Smooth muscle cell (in vitro differentiated cells): Measurements from ENCODE around the gene NTM. TPM values are rescaled to one million over a fixed set of nuclear protein-coding genes. Genes with fewer than 3 reads are reported as not detected.
A peak's percentile ranks its signal among the peaks of the same experiment; 100 is the strongest.

Source experiments
- DNase-seq: peaks from one replicate; lab custom pipeline; 2025; ENCODE audit not compliant: unreplicated experiment; lab: John Stamatoyannopoulos, UW
- H2AFZ ChIP-seq: fragments of 200-600 bp; sonication (generic); 2 replicates; pipeline ENCODE4 v1.6.0; 2016; ENCODE audit warnings: antibody characterized with exemption, low read depth, mild to moderate bottlenecking
- H3F3A ChIP-seq: fragments of 200-600 bp; sonication (generic); 2 replicates; pipeline ENCODE4 v1.6.0; 2017; ENCODE audit warnings: antibody characterized with exemption, low read depth
- H3K27ac ChIP-seq: fragments of 200-600 bp; sonication (generic); 2 replicates; pipeline ENCODE4 v1.5.1; 2016; ENCODE audit warnings: low read depth, mild to moderate bottlenecking
- H3K27me3 ChIP-seq: fragments of 200-600 bp; sonication (generic); 2 replicates; pipeline ENCODE4 v1.6.1; 2016; ENCODE audit warnings: low read depth, mild to moderate bottlenecking
- H3K36me3 ChIP-seq: fragments of 200-600 bp; sonication (generic); 2 replicates; pipeline ENCODE4 v1.5.1; 2016; ENCODE audit warnings: low read depth
- H3K4me1 ChIP-seq: fragments of 200-600 bp; sonication (generic); 2 replicates; pipeline ENCODE4 v1.5.1; 2016; ENCODE audit warnings: low read depth
- H3K4me2 ChIP-seq: fragments of 200-600 bp; sonication (generic); 2 replicates; pipeline ENCODE4 v1.6.0; 2016; ENCODE audit warnings: mild to moderate bottlenecking
- H3K4me3 ChIP-seq: fragments of 200-600 bp; sonication (generic); 2 replicates; pipeline ENCODE4 v1.5.1; 2016; ENCODE audit warnings: mild to moderate bottlenecking
- H3K79me2 ChIP-seq: fragments of 200-600 bp; sonication (generic); 2 replicates; pipeline ENCODE4 v1.6.0; 2016; ENCODE audit warnings: low read depth, mild to moderate bottlenecking
- H3K9ac ChIP-seq: fragments of 200-600 bp; sonication (generic); 2 replicates; pipeline ENCODE4 v1.6.0; 2016; ENCODE audit warnings: low read depth
- H3K9me3 ChIP-seq: fragments of 200-600 bp; sonication (generic); replicated peaks from 2 replicates; pipeline ENCODE4 v1.5.1; 2016; ENCODE audit warnings: low read depth
- H4K20me1 ChIP-seq: fragments of 200-600 bp; sonication (generic); 2 replicates; pipeline ENCODE4 v1.6.0; 2016; ENCODE audit warnings: low read depth
- CTCF ChIP-seq: fragments of 200-600 bp; sonication (generic); IDR thresholded peaks from 2 replicates; pipeline ENCODE4 v1.5.1; 2017; ENCODE audit warnings: borderline replicate concordance, mild to moderate bottlenecking, antibody characterized with exemption; ENCODE audit not compliant: insufficient read depth, poor library complexity, severe bottlenecking
- WGBS: methylation state at CpG from one replicate; pipeline ENCODE4 v1.1.7; 2016; ENCODE audit warnings: low lambda C conversion rate; 5-methylcytosine and 5-hydroxymethylcytosine counted together
- polyA plus RNA-seq: library from polyadenylated mRNA; unstranded; fragments of >200 nt; fragmentation: Nextera tagmentation; extraction: Ambion mirVana; gene quantifications from 2 replicates; pipeline ENCODE4 v1.2.1, GENCODE V29; 2016
- total RNA-seq: library from RNA; depleted of rRNA; stranded (reverse); fragments of >200 nt; gene quantifications from 2 replicates; pipeline ENCODE4 v1.2.3, GENCODE V29; 2014

The NTM gene
- total and polyA plus RNA-seq, 2 experiments from 2014 or later = 68.9 to 123 TPM

DNA sequence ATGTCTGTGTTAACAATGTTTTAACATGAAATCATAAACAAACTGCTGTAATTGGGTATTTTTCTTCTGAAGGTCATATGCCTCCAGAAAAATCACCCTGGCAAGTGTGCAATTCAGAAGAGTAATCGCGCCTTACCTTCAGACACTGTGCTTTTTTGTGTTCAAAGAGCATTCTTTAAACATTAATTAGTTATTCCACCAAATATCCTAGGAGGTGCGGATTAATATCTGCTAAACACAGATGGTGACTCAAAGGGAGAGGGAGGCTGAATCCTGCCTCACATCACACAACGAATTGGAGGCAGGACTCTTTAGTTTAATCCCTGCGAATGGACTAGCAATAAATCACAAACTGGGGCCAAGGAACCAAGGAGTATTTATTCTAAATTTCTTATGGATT, 213.0 kb downstream of the NTM start:
- Histone ChIP-seq H3K36me3 (no peaks in the 10 kb centered on the region), H3K4me1 (no peaks in the 10 kb centered on the region), H3F3A (no peaks in the 10 kb centered on the region), H4K20me1 (no peaks in the 10 kb centered on the region), H3K9me3 (no peaks in the 10 kb centered on the region), H3K79me2 (no peaks in the 10 kb centered on the region), H3K9ac (no peak overlapping the region), H3K27ac (no peak overlapping the region), H3K4me2 (no peak overlapping the region), H3K27me3 (peaks cover 2% of the 10 kb centered on the region), H2AFZ (no peak overlapping the region), H3K4me3 (no peak overlapping the region)
- DNase-seq = no peak
- WGBS = 76% methylated on average over 5 of the region's 5 CpGs
- TF ChIP-seq CTCF = no peak

DNA sequence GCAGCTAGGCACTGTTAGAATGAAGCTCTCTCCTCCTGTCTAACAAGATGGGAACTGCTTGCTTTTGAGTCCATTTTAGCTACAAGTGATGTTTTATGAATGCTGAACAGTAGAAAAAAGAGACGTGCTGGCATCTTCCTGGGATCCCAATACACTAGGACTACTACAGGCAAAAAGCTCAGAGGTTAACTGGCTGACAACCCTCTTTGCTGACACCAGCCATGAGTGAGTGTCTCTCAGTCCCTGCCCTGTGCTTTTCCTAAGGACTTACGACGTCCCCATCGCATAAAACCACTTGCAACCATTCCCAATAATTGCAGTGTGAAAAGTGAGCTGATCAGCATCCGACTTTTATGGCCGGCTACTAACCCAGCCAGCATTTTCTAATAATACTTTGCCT, 213.5 kb downstream of the NTM start:
- Histone ChIP-seq H3K4me2 (no peak overlapping the region), H3K36me3 (no peaks in the 10 kb centered on the region), H3K9ac (no peak overlapping the region), H3K4me3 (no peak overlapping the region), H3K9me3 (no peaks in the 10 kb centered on the region), H2AFZ (no peak overlapping the region), H3K27me3 (peaks cover 6% of the 10 kb centered on the region), H3K27ac (no peak overlapping the region), H3F3A (no peaks in the 10 kb centered on the region), H3K79me2 (no peaks in the 10 kb centered on the region), H4K20me1 (no peaks in the 10 kb centered on the region), H3K4me1 (no peaks in the 10 kb centered on the region)
- no peak for DNase-seq
- no peak for TF ChIP-seq CTCF
- WGBS = 76% methylated on average over 6 of the region's 6 CpGs

DNA sequence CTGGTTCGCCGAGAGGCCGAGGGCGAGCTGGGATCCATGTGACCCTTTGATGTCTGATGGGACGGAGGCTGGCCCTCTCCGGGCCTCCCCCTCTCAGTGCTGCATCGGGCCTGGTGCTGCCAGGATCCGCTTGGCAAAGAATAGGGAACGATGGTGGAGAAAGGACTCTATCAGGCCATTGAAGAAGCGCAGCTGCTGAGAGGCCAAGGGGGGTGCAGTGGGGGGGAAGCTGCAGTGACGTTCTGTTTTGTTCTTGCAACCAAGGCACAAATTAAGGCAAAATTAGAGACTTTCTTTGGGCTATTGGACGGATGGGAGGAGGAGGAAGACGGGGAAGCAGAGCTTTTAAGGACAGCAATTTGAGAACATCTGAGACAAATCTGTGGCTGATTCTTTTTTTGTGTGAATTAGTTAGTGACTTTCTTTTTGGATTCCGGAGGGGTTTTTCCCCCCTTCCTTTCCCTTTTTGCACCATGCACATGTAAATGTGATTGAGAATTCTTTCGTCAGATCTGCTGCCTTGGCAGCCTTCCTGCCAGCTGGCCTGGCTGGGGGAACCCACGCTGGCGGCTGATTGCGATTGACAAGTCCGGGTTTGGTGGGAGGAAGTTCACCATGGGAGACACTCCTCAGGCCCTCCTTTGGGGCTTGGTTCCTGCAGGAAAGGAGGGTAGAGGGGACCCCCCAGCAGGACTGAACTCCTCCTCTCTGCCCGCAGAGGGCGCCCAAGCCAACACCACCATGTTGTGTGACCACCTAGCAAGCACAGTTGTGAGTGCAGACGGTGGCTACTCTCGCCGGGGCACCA, 214.6 kb downstream of the NTM start:
- Histone ChIP-seq H3K4me1 (no peaks in the 10 kb centered on the region), H3K27me3 (peaks cover 6% of the 10 kb centered on the region), H3K27ac (no peak overlapping the region), H2AFZ (no peak overlapping the region), H3K4me3 (no peak overlapping the region), H3K79me2 (no peaks in the 10 kb centered on the region), H3K4me2 (no peak overlapping the region), H3F3A (no peaks in the 10 kb centered on the region), H3K36me3 (no peaks in the 10 kb centered on the region), H3K9ac (no peak overlapping the region), H3K9me3 (no peaks in the 10 kb centered on the region), H4K20me1 (no peaks in the 10 kb centered on the region)
- 69% methylated on average over 24 of the region's 24 CpGs for WGBS
- no peak for DNase-seq
- TF ChIP-seq CTCF = peak; percentile 18

- Histone ChIP-seq H3K9ac (no peak overlapping the region), H3K4me2 (no peak overlapping the region), H2AFZ (no peak overlapping the region), H3K79me2 (no peaks in the 10 kb centered on the region), H3K4me3 (no peak overlapping the region), H3K9me3 (no peaks in the 10 kb centered on the region), H3F3A (no peaks in the 10 kb centered on the region), H3K27ac (no peak overlapping the region), H3K36me3 (no peaks in the 10 kb centered on the region), H4K20me1 (no peaks in the 10 kb centered on the region), H3K4me1 (peaks cover 5% of the 10 kb centered on the region), H3K27me3 (peaks cover 6% of the 10 kb centered on the region)
- TF ChIP-seq CTCF = no peak
- WGBS = 89% methylated on average over 3 of the region's 3 CpGs
- DNase-seq = no peak
Measured at GRCh38 chr11:131588057-131588456, 217.6 kb downstream of the NTM start.
